Lung (tissue), 12 donors: ENCODE data around the gene PCGF3. TPM values are rescaled to one million over a fixed set of nuclear protein-coding genes. Genes with fewer than 3 reads are reported as not detected.

Experiments
- ATAC-seq: fragments of 200-7000 bp; cut with Tn5 transposase; one replicate; pipeline ENCODE4 v1.9.1; 2020; ENCODE audit warnings: moderate number of reproducible peaks; ENCODE audit not compliant: insufficient read depth, low FRiP score
- DNase-seq, 3 donors: peaks; one replicate each; pipeline ENCODE4 v3.0.0-alpha.2; 2013 to 2017
- H3K27ac ChIP-seq, 2 donors: one replicate each; pipeline ENCODE4 v1.5.1; 2013; ENCODE audit warnings: mild to moderate bottlenecking in 2 of 2, moderate library complexity in 2 of 2, control low read depth in 1 of 2, inconsistent platforms in 1 of 2, low read depth in 1 of 2, low read length in 1 of 2
- H3K27me3 ChIP-seq, 3 donors: one replicate each; pipeline ENCODE4 v1.5.1; 2013; ENCODE audit warnings: low read length in 2 of 3; ENCODE audit not compliant: control insufficient read depth in 3 of 3, insufficient read depth in 3 of 3
- H3K36me3 ChIP-seq, 4 donors: one replicate each; pipeline ENCODE4 v1.5.1; 2013; ENCODE audit warnings: low read length in 4 of 4, mild to moderate bottlenecking in 1 of 4, moderate library complexity in 1 of 4; ENCODE audit not compliant: control insufficient read depth in 4 of 4, insufficient read depth in 4 of 4
- H3K4me1 ChIP-seq, 5 donors: one replicate each; pipeline ENCODE4 v1.5.1; 2013; ENCODE audit warnings: low read length in 5 of 5, mild to moderate bottlenecking in 2 of 5, moderate library complexity in 1 of 5; ENCODE audit not compliant: control insufficient read depth in 5 of 5, insufficient read depth in 5 of 5
- H3K4me3 ChIP-seq: one replicate; pipeline ENCODE4 v1.5.1; 2013; ENCODE audit warnings: mild to moderate bottlenecking, control low read depth, moderate library complexity
- H3K9ac ChIP-seq, 2 donors: one replicate each; pipeline ENCODE4 v1.5.1; 2013; ENCODE audit warnings: low read length in 2 of 2, control low read depth in 1 of 2; ENCODE audit not compliant: insufficient read depth in 1 of 2
- H3K9me3 ChIP-seq, 4 donors: one replicate each; pipeline ENCODE4 v1.5.1; 2013; ENCODE audit warnings: low read length in 3 of 4, mild to moderate bottlenecking in 1 of 4, moderate library complexity in 1 of 4; ENCODE audit not compliant: control insufficient read depth in 4 of 4, insufficient read depth in 3 of 4
- WGBS, 2 donors: extraction: QIAGEN DNeasy Blood & Tissue Kit; methylation state at CpG; one replicate each; pipeline ENCODE4 v1.1.7; 2013; 5-methylcytosine and 5-hydroxymethylcytosine counted together
- polyA plus RNA-seq, 2 donors: library from polyadenylated mRNA; stranded (reverse); fragments of 200-250 nt; gene quantifications; one replicate each; pipeline ENCODE4 v1.2.1, GENCODE V29; 2013
- total RNA-seq, 2 donors: library from RNA; depleted of rRNA in 1 of 2; stranded (reverse); fragments of >200 nt in 1 of 2; gene quantifications; one replicate each; pipeline ENCODE4 v1.2.1, GENCODE V29; 2014 to 2021
- TF ChIP-seq, protein P1 (sequence below): IDR thresholded peaks from 2 replicates; pipeline ENCODE4 v1.5.1; 2012; ENCODE audit warnings: mild to moderate bottlenecking; ENCODE audit errors: control extremely low read depth, extremely low read depth
- donor health status: control.
- donor health status: control.
- donor health status: Bipolar disorder and iron deficiency.
- donor health status: healthy.
- donor health status: DM: yes; HTN: yes; CAD: no.

The PCGF3 gene
- total and polyA plus RNA-seq, 4 donors, result 29.3 to 66.8 (median 43.3) TPM

DNA sequence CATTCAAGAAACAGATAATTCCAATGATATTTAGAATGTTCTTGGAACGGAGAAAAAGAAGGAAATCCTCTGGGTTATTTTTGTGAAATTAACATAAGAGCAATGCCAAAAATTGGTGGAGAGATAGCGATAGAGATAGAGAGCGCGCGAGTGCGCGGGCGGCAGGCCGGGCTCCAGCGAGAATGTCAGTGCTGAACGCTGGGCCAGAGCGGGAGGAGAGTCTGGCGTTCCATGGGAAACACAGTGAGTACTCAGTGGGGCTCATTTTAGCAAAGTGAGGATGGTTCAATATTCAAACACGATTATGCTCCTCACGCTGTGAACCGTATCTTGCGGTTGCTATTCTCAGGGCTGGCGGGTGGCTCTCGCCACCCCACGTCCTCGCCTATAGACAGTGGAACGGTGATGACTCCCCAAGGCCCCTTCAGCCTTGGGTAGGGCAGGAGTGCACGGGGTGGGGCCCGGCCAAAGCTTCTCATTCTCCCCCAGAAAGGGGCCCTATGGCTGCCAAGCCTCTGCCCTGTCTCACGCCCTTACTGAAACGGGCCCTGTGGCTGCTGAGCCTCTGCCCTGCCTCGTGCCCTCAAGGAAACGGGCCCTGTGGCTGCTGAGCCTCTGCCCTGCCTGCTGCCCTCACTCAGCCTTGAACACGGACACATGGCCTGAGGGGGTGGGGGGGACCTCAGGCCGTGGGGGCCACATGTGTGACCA is 103.4 kb downstream of the PCGF3 start:
- Histone ChIP-seq H3K9me3 (peaks cover 0 to 4% (median 2%) of the 10 kb centered on the region in 4 donors), H3K36me3 (no peaks in the 10 kb centered on the region), H3K4me1 (peaks cover 0 to 16% (median 5%) of the 10 kb centered on the region in 5 donors), H3K27ac (no peak overlapping the region), H3K4me3 (no peak overlapping the region), H3K27me3 (peaks cover 0 to 16% (median 2%) of the 10 kb centered on the region in 3 donors), H3K9ac (no peak overlapping the region)
- WGBS, 2 donors, result 76 to 84% methylated on average over 30 of the region's 30 CpGs
- DNase-seq (peak; percentile 46 to 78 (median 70)), ATAC-seq (no peak)
- TF ChIP-seq, protein P1, sequence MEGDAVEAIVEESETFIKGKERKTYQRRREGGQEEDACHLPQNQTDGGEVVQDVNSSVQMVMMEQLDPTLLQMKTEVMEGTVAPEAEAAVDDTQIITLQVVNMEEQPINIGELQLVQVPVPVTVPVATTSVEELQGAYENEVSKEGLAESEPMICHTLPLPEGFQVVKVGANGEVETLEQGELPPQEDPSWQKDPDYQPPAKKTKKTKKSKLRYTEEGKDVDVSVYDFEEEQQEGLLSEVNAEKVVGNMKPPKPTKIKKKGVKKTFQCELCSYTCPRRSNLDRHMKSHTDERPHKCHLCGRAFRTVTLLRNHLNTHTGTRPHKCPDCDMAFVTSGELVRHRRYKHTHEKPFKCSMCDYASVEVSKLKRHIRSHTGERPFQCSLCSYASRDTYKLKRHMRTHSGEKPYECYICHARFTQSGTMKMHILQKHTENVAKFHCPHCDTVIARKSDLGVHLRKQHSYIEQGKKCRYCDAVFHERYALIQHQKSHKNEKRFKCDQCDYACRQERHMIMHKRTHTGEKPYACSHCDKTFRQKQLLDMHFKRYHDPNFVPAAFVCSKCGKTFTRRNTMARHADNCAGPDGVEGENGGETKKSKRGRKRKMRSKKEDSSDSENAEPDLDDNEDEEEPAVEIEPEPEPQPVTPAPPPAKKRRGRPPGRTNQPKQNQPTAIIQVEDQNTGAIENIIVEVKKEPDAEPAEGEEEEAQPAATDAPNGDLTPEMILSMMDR, result no peak

DNA sequence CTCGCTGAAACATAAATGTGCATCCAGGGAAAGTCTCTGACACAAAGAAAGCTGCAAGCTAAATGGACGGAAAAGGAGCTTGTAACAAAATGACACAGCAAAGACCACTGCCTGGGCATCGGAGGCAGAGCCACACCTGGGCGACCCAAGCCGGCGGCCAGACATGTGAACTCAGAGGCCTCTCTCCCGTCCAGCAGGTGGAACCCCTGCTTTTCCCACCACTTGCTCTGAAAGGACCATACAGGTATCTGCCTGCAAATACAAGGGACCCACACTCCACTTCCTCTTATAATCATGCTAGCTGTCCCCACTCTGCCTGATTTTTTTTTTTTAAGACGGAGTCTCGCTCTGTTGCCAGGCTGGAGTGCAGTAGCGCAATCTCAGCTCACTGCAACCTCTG is 108.3 kb downstream of the PCGF3 start:
- H3K9ac ChIP-seq, result no peak overlapping the region
- H3K27me3 ChIP-seq, result peaks cover 0 to 20% (median 8%) of the 10 kb centered on the region in 3 donors
- no peak overlapping the region for H3K4me3 ChIP-seq
- H3K4me1 ChIP-seq, result peaks cover 0 to 6% (median 0%) of the 10 kb centered on the region in 5 donors
- H3K9me3 ChIP-seq, result no peaks in the 10 kb centered on the region
- 49 to 51% methylated on average over 10 of the region's 10 CpGs for WGBS, 2 donors
- DNase-seq (no peak), ATAC-seq (no peak)
- TF ChIP-seq, protein P1, result no peak
- H3K36me3 ChIP-seq, result no peaks in the 10 kb centered on the region
- no peak overlapping the region for H3K27ac ChIP-seq

DNA sequence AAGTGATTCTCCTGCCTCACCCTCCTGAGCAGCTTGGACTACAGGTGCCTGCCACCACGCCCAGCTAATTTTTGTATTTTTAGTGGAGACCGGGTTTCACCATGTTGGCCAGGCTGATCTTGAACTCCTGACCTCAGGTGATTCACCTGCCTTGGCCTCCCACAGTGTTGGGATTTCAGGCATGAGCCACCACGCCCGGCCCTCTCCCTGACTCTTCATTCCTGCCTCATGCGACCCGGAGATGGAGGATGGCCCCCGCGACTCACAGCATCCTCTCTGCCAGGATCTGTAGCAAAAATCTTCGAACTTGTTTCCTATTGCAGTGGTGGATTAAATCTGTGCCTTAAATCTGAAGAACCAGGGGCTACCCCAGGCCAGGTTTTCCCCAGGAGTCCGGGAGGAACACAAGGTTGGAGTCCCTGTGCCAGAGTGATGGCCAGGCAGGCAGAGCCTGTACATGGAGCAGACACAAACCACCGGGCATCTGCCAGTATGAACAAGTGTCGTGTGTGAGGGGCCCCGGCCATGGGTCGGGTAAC is 108.7 kb downstream of the PCGF3 start:
- WGBS, 2 donors, result 77 to 85% methylated on average over 14 of the region's 14 CpGs
- Histone ChIP-seq H3K36me3 (no peaks in the 10 kb centered on the region), H3K9me3 (no peaks in the 10 kb centered on the region), H3K4me1 (peaks cover 0 to 2% (median 0%) of the 10 kb centered on the region in 5 donors), H3K27ac (no peak overlapping the region), H3K4me3 (no peak overlapping the region), H3K27me3 (peaks cover 0 to 24% (median 8%) of the 10 kb centered on the region in 3 donors), H3K9ac (no peak overlapping the region)
- TF ChIP-seq, protein P1, result no peak
- DNase-seq, result no peak
- ATAC-seq, result no peak
